Hepatocyte (in vitro differentiated cells): ENCODE data around the gene PIAS4.

Experiments
- CTCF ChIP-seq: fragments of 200-600 bp; sonication (generic); IDR thresholded peaks from 2 replicates; pipeline ENCODE4 v1.5.1; 2016; ENCODE audit warnings: antibody characterized with exemption, mild to moderate bottlenecking; ENCODE audit not compliant: poor library complexity
- EZH2phosphoT487 ChIP-seq: fragments of 200-600 bp; sonication (generic); IDR thresholded peaks from one replicate; pipeline ENCODE4 v1.6.1; 2018; ENCODE audit warnings: antibody characterized with exemption, mild to moderate bottlenecking, low read depth, moderate library complexity; ENCODE audit not compliant: unreplicated experiment, severe bottlenecking

GRCh38 chr19:4065430-4066175 lies 58.1 kb downstream of the PIAS4 start:
- TF ChIP-seq CTCF (no peak), EZH2phosphoT487 (no peak)
